Parathyroid adenoma (tissue), 2 donors: Measurements from ENCODE around the gene POU2F1.

Experiments used
- H2AFZ ChIP-seq: fragments of 300-600 bp; sonication (generic); one replicate; pipeline ENCODE4 v1.7.0; 2017; ENCODE audit warnings: antibody characterized with exemption, mild to moderate bottlenecking
- H3K27ac ChIP-seq: fragments of 300-600 bp; sonication (generic); one replicate; pipeline ENCODE4 v1.7.0; 2017
- H3K27me3 ChIP-seq: fragments of 300-600 bp; sonication (generic); one replicate; pipeline ENCODE4 v1.7.0; 2017; ENCODE audit warnings: low read length; ENCODE audit not compliant: control insufficient read depth, insufficient read depth
- H3K36me3 ChIP-seq: fragments of 300-600 bp; sonication (generic); one replicate; pipeline ENCODE4 v1.7.0; 2017; ENCODE audit warnings: low read length; ENCODE audit not compliant: control insufficient read depth, insufficient read depth
- H3K4me1 ChIP-seq: fragments of 300-600 bp; sonication (generic); one replicate; pipeline ENCODE4 v1.7.0; 2017; ENCODE audit warnings: control low read depth
- H3K4me2 ChIP-seq: fragments of 300-600 bp; sonication (generic); one replicate; pipeline ENCODE4 v1.7.0; 2017; ENCODE audit warnings: low read length
- H3K4me3 ChIP-seq: fragments of 300-600 bp; sonication (generic); one replicate; pipeline ENCODE4 v1.7.0; 2017; ENCODE audit warnings: low read depth, low read length
- H3K79me2 ChIP-seq: fragments of 300-600 bp; sonication (generic); one replicate; pipeline ENCODE4 v1.7.0; 2017; ENCODE audit warnings: control low read depth
- H3K9ac ChIP-seq: fragments of 300-600 bp; sonication (generic); one replicate; pipeline ENCODE4 v1.7.0; 2017; ENCODE audit warnings: mild to moderate bottlenecking
- H3K9me3 ChIP-seq: fragments of 300-600 bp; sonication (generic); one replicate; pipeline ENCODE4 v1.7.0; 2017; ENCODE audit warnings: low read length; ENCODE audit not compliant: control insufficient read depth
- CTCF ChIP-seq: fragments of 300-600 bp; sonication (generic); IDR thresholded peaks from one replicate; pipeline ENCODE4 v1.7.0; 2017; ENCODE audit warnings: antibody characterized with exemption, mild to moderate bottlenecking
- donor health status: primary hyperparathyroidism.

Gene POU2F1

GRCh38 chr1:167289966-167290365 lies 69.3 kb downstream of the POU2F1 start:
- H3K27ac ChIP-seq, result no peak overlapping the region
- H3K9ac ChIP-seq, result no peak overlapping the region
- TF ChIP-seq CTCF, result no peak
- H3K4me3 ChIP-seq, result no peak overlapping the region
- no peak overlapping the region for H3K4me2 ChIP-seq
- H3K27me3 ChIP-seq, result no peaks in the 10 kb centered on the region
- peaks cover 6% of the 10 kb centered on the region for H3K4me1 ChIP-seq
- H3K9me3 ChIP-seq, result no peaks in the 10 kb centered on the region
- H2AFZ ChIP-seq, result no peak overlapping the region
- H3K36me3 ChIP-seq, result no peaks in the 10 kb centered on the region
- H3K79me2 ChIP-seq, result no peaks in the 10 kb centered on the region

- no peak for TF ChIP-seq CTCF
- peaks cover 5% of the 10 kb centered on the region for H3K4me1 ChIP-seq
- no peak overlapping the region for H2AFZ ChIP-seq
Measured at GRCh38 chr1:167291539-167292185, 71.0 kb downstream of the POU2F1 start.

GRCh38 chr1:167292216-167292615 lies 71.5 kb downstream of the POU2F1 start:
- Histone ChIP-seq H3K27me3 (no peaks in the 10 kb centered on the region), H3K4me2 (no peak overlapping the region), H3K36me3 (no peaks in the 10 kb centered on the region), H3K4me3 (no peak overlapping the region), H3K9me3 (no peaks in the 10 kb centered on the region), H3K4me1 (no peaks in the 10 kb centered on the region), H3K27ac (no peak overlapping the region), H3K9ac (no peak overlapping the region), H3K79me2 (no peaks in the 10 kb centered on the region), H2AFZ (no peak overlapping the region)
- TF ChIP-seq CTCF, result no peak

More at GRCh38 chr1:167291539-167292185, 71.0 kb downstream of the POU2F1 start:
- H3K4me3 ChIP-seq, result no peak overlapping the region
- H3K9ac ChIP-seq, result no peak overlapping the region
- H3K79me2 ChIP-seq, result no peaks in the 10 kb centered on the region
- no peaks in the 10 kb centered on the region for H3K9me3 ChIP-seq
- H3K4me2 ChIP-seq, result no peak overlapping the region
- H3K27me3 ChIP-seq, result no peaks in the 10 kb centered on the region
- H3K36me3 ChIP-seq, result no peaks in the 10 kb centered on the region
- H3K27ac ChIP-seq, result no peak overlapping the region

- Histone ChIP-seq H3K9me3 (no peaks in the 10 kb centered on the region), H3K79me2 (no peaks in the 10 kb centered on the region), H3K4me2 (no peak overlapping the region), H3K9ac (no peak overlapping the region), H3K27ac (no peak overlapping the region), H3K4me3 (no peak overlapping the region), H3K36me3 (no peaks in the 10 kb centered on the region), H3K27me3 (no peaks in the 10 kb centered on the region), H3K4me1 (no peaks in the 10 kb centered on the region), H2AFZ (no peak overlapping the region)
- TF ChIP-seq CTCF, result no peak
Measured at GRCh38 chr1:167293057-167293456, 72.4 kb downstream of the POU2F1 start.

- no peaks in the 10 kb centered on the region for H3K4me1 ChIP-seq
- no peak for TF ChIP-seq CTCF
Measured at GRCh38 chr1:167294528-167294927, 73.8 kb downstream of the POU2F1 start.

More at GRCh38 chr1:167294528-167294927, 73.8 kb downstream of the POU2F1 start:
- Histone ChIP-seq H3K4me2 (no peak overlapping the region), H3K9ac (no peak overlapping the region), H3K79me2 (no peaks in the 10 kb centered on the region), H3K4me3 (no peak overlapping the region), H3K27ac (no peak overlapping the region), H3K27me3 (no peaks in the 10 kb centered on the region), H3K36me3 (no peaks in the 10 kb centered on the region), H2AFZ (no peak overlapping the region), H3K9me3 (no peaks in the 10 kb centered on the region)
